Measurements from ENCODE around the gene KREMEN2.

DNA sequence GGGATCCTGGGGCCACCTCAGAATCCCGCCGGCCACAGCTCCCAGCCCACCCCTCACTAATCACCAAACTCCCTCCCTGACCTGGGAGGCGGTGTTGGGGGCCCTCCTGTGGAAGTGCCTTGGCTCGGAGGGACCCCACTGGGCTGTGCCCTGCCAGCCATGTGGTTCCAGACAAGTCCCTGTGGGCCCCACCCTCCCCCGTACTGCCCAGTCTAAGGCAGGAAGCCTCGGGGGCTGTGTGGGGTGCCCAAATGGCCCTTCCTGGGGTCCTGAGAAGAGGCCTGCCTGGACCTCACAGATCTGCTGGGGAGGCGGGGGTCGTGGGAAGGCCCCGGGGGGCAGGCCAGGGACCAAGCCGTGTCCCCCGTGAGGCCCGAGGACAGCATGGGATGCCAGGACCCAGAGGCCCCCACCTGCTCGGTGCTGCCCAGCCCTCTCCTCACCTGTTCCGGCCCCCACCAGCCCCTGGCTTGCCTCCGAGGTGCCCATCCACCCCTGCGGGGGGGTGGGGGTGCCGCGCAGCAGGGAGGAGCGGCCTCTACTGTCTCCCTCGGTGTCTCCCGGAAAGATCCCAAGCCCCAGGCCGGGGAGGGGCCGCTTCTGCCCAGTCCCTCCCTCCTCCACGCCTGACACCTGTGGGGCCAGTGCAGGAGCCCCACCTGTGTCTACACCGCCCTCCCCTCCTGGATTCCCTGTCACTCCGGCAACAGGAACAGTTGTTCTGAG is 9.3 kb upstream of the KREMEN2 start:
- TF ChIP-seq POLR2A (IDR thresholded peaks at IDR 0.05), result no peak
- TF ChIP-seq, protein P1, sequence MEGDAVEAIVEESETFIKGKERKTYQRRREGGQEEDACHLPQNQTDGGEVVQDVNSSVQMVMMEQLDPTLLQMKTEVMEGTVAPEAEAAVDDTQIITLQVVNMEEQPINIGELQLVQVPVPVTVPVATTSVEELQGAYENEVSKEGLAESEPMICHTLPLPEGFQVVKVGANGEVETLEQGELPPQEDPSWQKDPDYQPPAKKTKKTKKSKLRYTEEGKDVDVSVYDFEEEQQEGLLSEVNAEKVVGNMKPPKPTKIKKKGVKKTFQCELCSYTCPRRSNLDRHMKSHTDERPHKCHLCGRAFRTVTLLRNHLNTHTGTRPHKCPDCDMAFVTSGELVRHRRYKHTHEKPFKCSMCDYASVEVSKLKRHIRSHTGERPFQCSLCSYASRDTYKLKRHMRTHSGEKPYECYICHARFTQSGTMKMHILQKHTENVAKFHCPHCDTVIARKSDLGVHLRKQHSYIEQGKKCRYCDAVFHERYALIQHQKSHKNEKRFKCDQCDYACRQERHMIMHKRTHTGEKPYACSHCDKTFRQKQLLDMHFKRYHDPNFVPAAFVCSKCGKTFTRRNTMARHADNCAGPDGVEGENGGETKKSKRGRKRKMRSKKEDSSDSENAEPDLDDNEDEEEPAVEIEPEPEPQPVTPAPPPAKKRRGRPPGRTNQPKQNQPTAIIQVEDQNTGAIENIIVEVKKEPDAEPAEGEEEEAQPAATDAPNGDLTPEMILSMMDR (IDR thresholded peaks at IDR 0.05), result no peak

Measured in Peyer's patch (tissue), 4 donors.